Measurements from ENCODE around the gene NKX2-2.

Gene NKX2-2

DNA sequence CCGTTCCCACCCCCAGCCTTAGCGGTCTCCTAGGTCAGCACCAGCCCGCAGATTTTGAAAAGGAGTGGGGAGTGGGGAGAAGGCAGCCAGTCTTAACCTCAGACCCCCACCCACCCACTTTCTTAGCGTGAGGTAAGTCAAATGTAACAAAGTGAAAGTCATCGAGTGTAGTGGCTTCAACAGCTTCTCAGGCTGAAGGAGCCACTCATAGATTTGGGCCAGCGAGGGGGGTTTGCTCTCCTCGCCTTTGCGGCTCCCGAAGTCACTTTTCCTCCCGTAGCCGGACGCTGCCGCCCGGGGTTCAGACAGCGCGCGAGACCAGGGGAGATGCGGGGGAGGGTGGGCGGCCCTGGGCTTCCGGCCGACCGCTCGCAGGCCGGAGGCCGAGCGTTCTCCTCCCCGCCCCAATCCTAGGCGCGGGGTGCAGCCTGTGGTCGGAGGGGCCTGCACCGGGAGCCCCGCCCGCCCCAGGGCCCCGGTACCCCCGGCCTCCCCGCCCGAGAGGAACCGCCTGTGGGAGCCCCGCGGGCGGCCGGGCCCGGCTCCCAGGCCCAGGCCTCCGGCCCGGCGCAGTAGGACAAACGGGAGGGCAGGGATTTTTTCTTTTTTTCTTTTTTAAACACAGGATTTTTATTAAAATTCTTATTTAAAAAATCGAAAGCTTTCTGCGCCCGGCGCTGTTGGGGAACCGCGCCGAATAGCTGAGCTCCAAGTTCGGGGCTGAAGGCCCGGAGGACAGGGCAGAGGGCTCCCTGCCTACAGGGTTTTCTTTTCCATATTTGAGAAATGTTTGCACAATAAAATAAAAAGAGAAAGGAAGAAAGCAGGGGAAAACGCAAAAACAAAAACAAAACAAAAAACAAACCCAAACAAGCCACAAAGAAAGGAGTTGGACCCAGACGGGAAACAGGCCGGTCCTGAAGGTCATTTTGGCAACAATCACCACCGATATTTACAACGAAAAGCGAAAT, 3.2 kb downstream of the NKX2-2 start:
- H3K27me3 Mint-ChIP-seq: peaks cover 86% of the 10 kb centered on the region
- H3K4me3 Mint-ChIP-seq: peak overlapping the region; percentile 69
- H3K27ac Mint-ChIP-seq (ENCODE audit: low read depth): no peak overlapping the region
- no peak for DNase-seq (ENCODE audit: low spot score in 2 of 2)
- peaks cover 27% of the 10 kb centered on the region for H3K4me1 Mint-ChIP-seq
- H3K9me3 Mint-ChIP-seq: no peaks in the 10 kb centered on the region
- no peak for ATAC-seq (replicated peaks; ENCODE audit: extremely low read depth, poor library complexity, severe bottlenecking)
- H3K36me3 Mint-ChIP-seq (ENCODE audit: insufficient read depth): peaks cover 9% of the 10 kb centered on the region

- H3K9me3 Mint-ChIP-seq: no peaks in the 10 kb centered on the region
- no peak overlapping the region for H3K27ac Mint-ChIP-seq (ENCODE audit: low read depth)
- ATAC-seq (replicated peaks; ENCODE audit: extremely low read depth, poor library complexity, severe bottlenecking): no peak
Measured at GRCh38 chr20:21509597-21510371, 4.1 kb downstream of the NKX2-2 start.

DNA sequence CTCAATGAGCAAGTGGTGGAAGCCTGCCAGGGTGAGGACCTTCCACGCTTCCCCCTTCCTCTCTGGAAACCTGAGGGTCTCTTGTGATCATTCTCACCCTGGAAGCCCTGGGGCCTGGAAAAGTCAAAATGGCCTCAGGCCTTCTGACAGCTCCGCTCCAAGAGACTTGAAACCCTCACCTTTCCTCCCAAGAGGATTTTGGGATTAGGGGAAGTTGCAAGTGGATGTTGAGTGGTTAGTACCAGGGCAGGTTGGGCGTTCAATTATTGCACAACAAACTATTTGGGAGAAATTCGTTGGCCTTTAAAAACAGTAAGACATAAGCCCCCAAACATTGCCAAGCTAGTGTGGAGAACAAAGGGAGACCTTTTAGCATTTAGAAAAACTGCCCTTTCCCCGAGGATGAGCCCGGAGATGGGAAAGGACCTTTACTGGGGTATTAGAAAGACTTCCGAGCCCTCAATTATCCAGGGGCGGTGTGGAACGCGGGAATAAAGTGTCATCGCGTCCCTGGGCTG, 4.7 kb downstream of the NKX2-2 start:
- peaks cover 16% of the 10 kb centered on the region for H3K36me3 Mint-ChIP-seq (ENCODE audit: insufficient read depth)
- ATAC-seq (replicated peaks; ENCODE audit: extremely low read depth, poor library complexity, severe bottlenecking) (no peak), DNase-seq (ENCODE audit: low spot score in 2 of 2) (no peak)
- peak overlapping the region; percentile 69 for H3K4me3 Mint-ChIP-seq
- H3K9me3 Mint-ChIP-seq: no peaks in the 10 kb centered on the region
- H3K4me1 Mint-ChIP-seq: peaks cover 32% of the 10 kb centered on the region
- peaks cover 90% of the 10 kb centered on the region for H3K27me3 Mint-ChIP-seq
- H3K27ac Mint-ChIP-seq (ENCODE audit: low read depth): peak overlapping the region; percentile 7

More at GRCh38 chr20:21509597-21510371, 4.1 kb downstream of the NKX2-2 start:
- peaks cover 30% of the 10 kb centered on the region for H3K4me1 Mint-ChIP-seq
- peaks cover 12% of the 10 kb centered on the region for H3K36me3 Mint-ChIP-seq (ENCODE audit: insufficient read depth)
- H3K4me3 Mint-ChIP-seq: peak overlapping the region; percentile 69
- peaks cover 91% of the 10 kb centered on the region for H3K27me3 Mint-ChIP-seq
- DNase-seq (ENCODE audit: low spot score in 2 of 2): no peak

GRCh38 chr20:21508230-21509078, 5.4 kb downstream of the NKX2-2 start:
- Mint-ChIP-seq H3K4me3 (no peak overlapping the region), H3K9me3 (no peaks in the 10 kb centered on the region), H3K4me1 (peaks cover 32% of the 10 kb centered on the region), H3K27me3 (peaks cover 89% of the 10 kb centered on the region), H3K36me3 (ENCODE audit: insufficient read depth) (peaks cover 14% of the 10 kb centered on the region), H3K27ac (ENCODE audit: low read depth) (peak overlapping the region; percentile 7)
- ATAC-seq (replicated peaks; ENCODE audit: extremely low read depth, poor library complexity, severe bottlenecking) (no peak), DNase-seq (ENCODE audit: low spot score in 2 of 2) (no peak)

GRCh38 chr20:21507400-21508229, 6.2 kb downstream of the NKX2-2 start:
- H3K27me3 Mint-ChIP-seq: peaks cover 89% of the 10 kb centered on the region
- H3K36me3 Mint-ChIP-seq (ENCODE audit: insufficient read depth): peaks cover 14% of the 10 kb centered on the region
- no peak for ATAC-seq (replicated peaks; ENCODE audit: extremely low read depth, poor library complexity, severe bottlenecking)
- no peak overlapping the region for H3K4me3 Mint-ChIP-seq
- H3K27ac Mint-ChIP-seq (ENCODE audit: low read depth): peak overlapping the region; percentile 7
- H3K9me3 Mint-ChIP-seq: no peaks in the 10 kb centered on the region
- H3K4me1 Mint-ChIP-seq: peaks cover 27% of the 10 kb centered on the region
- no peak for DNase-seq (ENCODE audit: low spot score in 2 of 2)

DNA sequence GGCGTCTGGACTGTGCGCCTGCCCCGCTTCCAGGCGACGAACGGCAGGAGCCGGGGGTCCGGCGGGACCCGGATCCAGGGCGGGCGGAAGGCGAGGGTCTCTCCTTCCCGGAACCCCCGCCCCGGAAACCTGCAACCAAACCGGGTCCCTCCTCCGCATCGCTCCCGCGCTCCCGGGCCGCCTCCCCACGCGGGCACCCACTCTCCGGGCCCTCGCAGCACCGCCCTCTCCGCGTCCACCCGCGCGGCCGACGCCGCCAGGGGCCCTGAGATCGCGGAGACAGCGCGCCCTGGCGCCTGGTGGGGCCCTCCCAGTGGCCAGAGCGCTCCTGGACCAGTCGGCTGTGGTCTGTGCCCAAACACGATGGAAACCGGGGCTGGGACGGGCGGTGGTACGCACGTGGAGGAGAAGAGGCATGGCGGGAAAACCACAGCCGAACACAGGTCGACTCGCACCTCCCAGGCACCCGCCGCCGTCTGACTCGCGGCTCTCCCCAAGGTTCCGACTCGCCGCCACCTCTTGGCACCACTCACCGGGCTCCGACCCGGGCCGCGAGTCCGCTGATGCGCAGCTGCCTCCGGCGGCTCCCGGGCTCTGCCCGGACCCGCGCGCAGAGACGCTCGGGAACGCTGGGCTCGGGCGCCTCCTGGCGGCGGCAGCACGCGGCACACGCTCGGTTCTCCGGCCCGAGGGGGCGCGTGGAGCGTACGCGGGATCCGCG, 7.9 kb downstream of the NKX2-2 start:
- Mint-ChIP-seq H3K27ac (ENCODE audit: low read depth) (no peak overlapping the region), H3K4me1 (peaks cover 27% of the 10 kb centered on the region), H3K36me3 (ENCODE audit: insufficient read depth) (peaks cover 14% of the 10 kb centered on the region), H3K4me3 (peak overlapping the region; percentile 45), H3K9me3 (no peaks in the 10 kb centered on the region), H3K27me3 (peaks cover 80% of the 10 kb centered on the region)
- ATAC-seq (replicated peaks; ENCODE audit: extremely low read depth, poor library complexity, severe bottlenecking) (peak; percentile 44), DNase-seq (ENCODE audit: low spot score in 2 of 2) (peak in 1 of 2 donors; percentile 44)

- H3K36me3 Mint-ChIP-seq (ENCODE audit: insufficient read depth): peaks cover 14% of the 10 kb centered on the region
- H3K4me3 Mint-ChIP-seq: peak overlapping the region; percentile 54
- no peak overlapping the region for H3K27ac Mint-ChIP-seq (ENCODE audit: low read depth)
- peaks cover 25% of the 10 kb centered on the region for H3K4me1 Mint-ChIP-seq
- peaks cover 80% of the 10 kb centered on the region for H3K27me3 Mint-ChIP-seq
- ATAC-seq (replicated peaks; ENCODE audit: extremely low read depth, poor library complexity, severe bottlenecking) (peak; percentile 35), DNase-seq (ENCODE audit: low spot score in 2 of 2) (peak; percentile 65 to 83)
- no peaks in the 10 kb centered on the region for H3K9me3 Mint-ChIP-seq
Measured at GRCh38 chr20:21505161-21505809, 8.6 kb downstream of the NKX2-2 start.

DNA sequence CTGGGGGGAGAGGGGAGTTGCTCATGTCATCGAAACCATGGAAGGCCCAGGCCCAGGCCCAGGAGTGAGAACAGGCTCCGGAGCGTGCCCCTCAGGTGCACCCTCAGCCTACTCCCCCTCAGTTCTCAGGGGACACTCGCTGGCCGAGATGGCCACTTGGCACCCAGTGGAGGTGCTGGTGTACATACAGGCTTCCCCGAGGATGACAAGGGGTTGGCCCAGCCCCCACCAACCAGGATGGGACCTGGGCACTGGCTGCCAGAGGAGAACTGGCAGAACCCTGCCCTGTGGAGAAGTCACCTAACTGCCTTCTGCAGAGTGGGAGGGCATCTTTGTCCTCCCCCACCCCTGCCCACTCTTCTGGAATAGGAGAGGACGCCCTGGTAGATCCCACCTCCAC, 9.5 kb downstream of the NKX2-2 start:
- H3K4me3 Mint-ChIP-seq: no peak overlapping the region

GRCh38 chr20:21503345-21503744, 10.5 kb downstream of the NKX2-2 start:
- H3K9me3 Mint-ChIP-seq: no peaks in the 10 kb centered on the region
- DNase-seq (ENCODE audit: low spot score in 2 of 2) (no peak), ATAC-seq (replicated peaks; ENCODE audit: extremely low read depth, poor library complexity, severe bottlenecking) (no peak)
- H3K4me3 Mint-ChIP-seq: no peak overlapping the region
- peaks cover 80% of the 10 kb centered on the region for H3K27me3 Mint-ChIP-seq
- peaks cover 13% of the 10 kb centered on the region for H3K36me3 Mint-ChIP-seq (ENCODE audit: insufficient read depth)
- no peak overlapping the region for H3K27ac Mint-ChIP-seq (ENCODE audit: low read depth)
- peaks cover 12% of the 10 kb centered on the region for H3K4me1 Mint-ChIP-seq

More for the DNA sequence above, 9.5 kb downstream of the NKX2-2 start:
- Mint-ChIP-seq H3K9me3 (no peaks in the 10 kb centered on the region), H3K27me3 (peaks cover 80% of the 10 kb centered on the region), H3K4me1 (peaks cover 15% of the 10 kb centered on the region), H3K27ac (ENCODE audit: low read depth) (no peak overlapping the region), H3K36me3 (ENCODE audit: insufficient read depth) (peaks cover 13% of the 10 kb centered on the region)
- DNase-seq (ENCODE audit: low spot score in 2 of 2): no peak
- ATAC-seq (replicated peaks; ENCODE audit: extremely low read depth, poor library complexity, severe bottlenecking): no peak

DNA sequence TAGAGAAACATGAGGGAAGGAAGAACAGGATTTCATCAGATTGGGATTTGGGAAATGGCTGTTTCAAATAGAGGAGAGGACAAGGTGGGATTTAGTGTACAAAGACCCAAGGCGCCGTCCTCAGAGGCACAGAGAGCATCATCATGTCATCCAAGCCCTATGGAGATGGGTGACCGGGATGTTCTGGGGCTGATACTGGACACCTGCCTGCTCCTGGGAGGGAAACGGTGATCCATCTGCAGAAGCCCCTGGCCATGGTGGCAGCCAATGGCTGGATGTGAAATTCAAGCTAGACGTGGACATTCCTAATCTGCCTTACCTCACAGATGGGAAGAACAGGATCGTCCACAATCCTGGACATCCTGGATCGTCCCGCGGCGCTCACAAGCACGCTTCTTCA, 12.7 kb downstream of the NKX2-2 start:
- DNase-seq (ENCODE audit: low spot score in 2 of 2): no peak
- H3K27me3 Mint-ChIP-seq: peaks cover 73% of the 10 kb centered on the region

More for the DNA sequence above, 12.7 kb downstream of the NKX2-2 start:
- Mint-ChIP-seq H3K9me3 (no peaks in the 10 kb centered on the region), H3K4me1 (peaks cover 6% of the 10 kb centered on the region), H3K27ac (ENCODE audit: low read depth) (no peak overlapping the region), H3K36me3 (ENCODE audit: insufficient read depth) (peaks cover 7% of the 10 kb centered on the region), H3K4me3 (no peak overlapping the region)
- no peak for ATAC-seq (replicated peaks; ENCODE audit: extremely low read depth, poor library complexity, severe bottlenecking)
